SH-SY5Y (cell line): Measurements from ENCODE around the gene NXT1.

Experiments
- GATA2 ChIP-seq: IDR thresholded peaks from 2 replicates; pipeline ENCODE4 v1.6.1; 2011; ENCODE audit warnings: mild to moderate bottlenecking, low read depth, low read length
- GATA3 ChIP-seq: IDR thresholded peaks from 2 replicates; pipeline ENCODE4 v1.6.1; 2011; ENCODE audit warnings: low read depth, mild to moderate bottlenecking, low read length, moderate library complexity

GRCh38 chr20:23361476-23362391 is 11.1 kb downstream of the NXT1 start, which contains the start of gene GZF1:
- TF ChIP-seq GATA2 (no peak), GATA3 (no peak)
